ENCODE data around the gene ZG16.

DNA sequence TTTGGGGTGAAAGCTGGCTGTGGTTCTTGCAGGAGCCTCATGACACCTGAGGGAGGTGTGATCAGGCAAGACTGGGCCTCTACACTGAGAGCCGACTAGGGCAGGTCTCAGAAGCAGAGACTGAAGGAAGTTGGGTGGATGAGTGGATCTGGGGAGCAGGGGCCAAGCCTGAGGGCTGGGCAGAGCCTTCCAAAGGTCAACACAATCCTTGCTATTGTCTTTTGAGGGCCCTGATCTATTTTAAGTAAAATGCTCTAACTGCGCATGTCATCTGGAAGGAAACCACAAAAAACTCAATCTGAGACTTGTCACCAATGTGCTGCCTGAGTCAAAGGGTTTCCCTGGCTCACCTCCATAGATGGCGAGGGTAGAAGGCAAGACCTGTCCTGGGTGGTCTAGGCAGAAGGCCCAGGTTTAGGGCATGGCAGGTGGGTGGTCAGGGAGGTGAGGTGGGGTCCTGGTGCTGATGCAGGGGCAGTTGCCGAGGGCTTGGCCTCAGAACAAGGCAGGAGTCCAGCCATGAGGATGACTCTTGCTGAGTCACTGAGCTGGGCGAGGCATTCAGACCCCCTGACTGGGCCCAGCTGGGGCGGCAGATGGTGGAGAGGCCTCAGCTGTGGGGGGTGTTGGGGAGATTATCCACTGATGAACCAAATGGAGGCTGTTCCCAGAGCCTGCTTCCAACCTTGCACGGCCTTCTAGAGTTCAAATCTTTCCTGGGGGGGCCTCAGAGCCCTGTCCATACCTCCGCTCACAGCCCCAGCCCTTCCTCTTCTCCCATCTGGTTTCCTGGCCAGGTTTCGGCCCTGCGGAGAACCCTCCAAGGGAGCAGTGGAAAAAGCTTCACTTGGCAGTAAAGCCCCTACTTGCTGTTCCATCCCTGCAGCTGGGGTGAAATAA, 47.3 kb downstream of the ZG16 start:
- no peak for TF ChIP-seq CTCF (IDR thresholded peaks at IDR 0.05)
- TF ChIP-seq TCF7 (CRISPR knock-in tag; IDR thresholded peaks at IDR 0.05; ENCODE audit: low read depth): no peak
- no peak for TF ChIP-seq FOXJ3 (CRISPR knock-in tag; IDR thresholded peaks at IDR 0.05; ENCODE audit: borderline replicate concordance)
- TF ChIP-seq MAX (CRISPR knock-in tag; IDR thresholded peaks at IDR 0.05): no peak
- TF ChIP-seq SP1 (CRISPR knock-in tag; conservative IDR thresholded peaks at IDR 0.05): no peak
- TF ChIP-seq E2F5 (CRISPR knock-in tag; IDR thresholded peaks at IDR 0.05): no peak
- TF ChIP-seq TEAD4 (CRISPR knock-in tag; IDR thresholded peaks at IDR 0.05): no peak
- no peak for TF ChIP-seq NR2C2 (CRISPR knock-in tag; IDR thresholded peaks at IDR 0.05)
- TF ChIP-seq, protein P1, sequence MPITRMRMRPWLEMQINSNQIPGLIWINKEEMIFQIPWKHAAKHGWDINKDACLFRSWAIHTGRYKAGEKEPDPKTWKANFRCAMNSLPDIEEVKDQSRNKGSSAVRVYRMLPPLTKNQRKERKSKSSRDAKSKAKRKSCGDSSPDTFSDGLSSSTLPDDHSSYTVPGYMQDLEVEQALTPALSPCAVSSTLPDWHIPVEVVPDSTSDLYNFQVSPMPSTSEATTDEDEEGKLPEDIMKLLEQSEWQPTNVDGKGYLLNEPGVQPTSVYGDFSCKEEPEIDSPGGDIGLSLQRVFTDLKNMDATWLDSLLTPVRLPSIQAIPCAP (CRISPR knock-in tag; IDR thresholded peaks at IDR 0.05): no peak
- no peak for TF ChIP-seq NR3C1 (CRISPR knock-in tag; conservative IDR thresholded peaks at IDR 0.05; ENCODE audit: low read depth)
- TF ChIP-seq JAZF1 (CRISPR knock-in tag; IDR thresholded peaks at IDR 0.05): no peak
- TF ChIP-seq ATF6 (CRISPR knock-in tag; IDR thresholded peaks at IDR 0.05): no peak
- no peak for TF ChIP-seq JUN (CRISPR knock-in tag; IDR thresholded peaks at IDR 0.05)

Data from WTC11 (cell line).